RWPE1 (cell line): ENCODE data around the gene ZNF511.
A peak's percentile ranks its signal among the peaks of the same experiment; 100 is the strongest.

Experiments
- CTCF ChIA-PET: fragments of 350-600 bp; sonication (Branson Sonifier 250); formaldehyde crosslinking; extraction: SDS; loops from one replicate; lab custom pipeline; 2021; lab: Yijun Ruan, JAX
- POLR2A ChIA-PET: fragments of 400-600 bp; formaldehyde crosslinking; extraction: SDS; loops from one replicate; lab custom pipeline; 2020; ENCODE audit warnings: antibody characterized with exemption; ENCODE audit not compliant: low non-redundant PET; lab: Yijun Ruan, JAX
- DNase-seq: peaks from one replicate; pipeline ENCODE4 v3.0.0; 2012; ENCODE audit warnings: low spot score
- H3K27ac ChIP-seq: fragments of 450-650 bp; 2 replicates; pipeline ENCODE4 v1.5.1; 2017
- CTCF ChIP-seq: fragments of 450-650 bp; conservative IDR thresholded peaks from 2 replicates; pipeline ENCODE4 v1.5.1; 2017; ENCODE audit warnings: low read depth, mild to moderate bottlenecking

Gene ZNF511

GRCh38 chr10:133281084-133281483 is 27.6 kb upstream of the ZNF511 start:
- ChIA-PET POLR2A (interaction anchor here (0.7 kb wide), 1 partner anchor 27 kb away, joined by 8 read pairs; no protein-coding TSS in a partner anchor), CTCF (interaction anchor here (1.0 to 1.6 kb wide), 3 partner anchors 12 to 48 kb away, joined by 3 to 6 read pairs (median 3); no protein-coding TSS in a partner anchor)
- 0 out of 2 replicates have a peak overlapping the region, but pooled peaks have one; percentile 15 for H3K27ac ChIP-seq
- TF ChIP-seq CTCF = no peak
- DNase-seq = no peak

GRCh38 chr10:133281628-133282372 is 26.9 kb upstream of the ZNF511 start:
- no peak for DNase-seq
- H3K27ac ChIP-seq = peak overlapping the region; percentile 15; the same call in 1 of the 2 replicates
- ChIA-PET CTCF (interaction anchor here (0.6 to 1.6 kb wide), 4 partner anchors 11 to 81 kb away, joined by 3 to 6 read pairs (median 4); no protein-coding TSS in a partner anchor), POLR2A (no interaction called here)
- TF ChIP-seq CTCF = no peak

GRCh38 chr10:133282846-133283390 is 25.8 kb upstream of the ZNF511 start:
- ChIA-PET POLR2A (no interaction called here), CTCF (interaction anchor here (0.8 to 1.6 kb wide), 3 partner anchors 10 to 36 kb away, joined by 4 to 6 read pairs (median 4); no protein-coding TSS in a partner anchor)
- H3K27ac ChIP-seq = no peak overlapping the region
- no peak for TF ChIP-seq CTCF
- no peak for DNase-seq

- TF ChIP-seq CTCF = no peak
- DNase-seq = no peak
- POLR2A ChIA-PET = no interaction called here
- CTCF ChIA-PET = interaction anchor here (0.6 to 0.7 kb wide), 2 partner anchors 10 to 16 kb away, joined by 3 to 4 read pairs; no protein-coding TSS in a partner anchor
- H3K27ac ChIP-seq = no peak overlapping the region
Observed at GRCh38 chr10:133283931-133284330, 24.8 kb upstream of the ZNF511 start.

GRCh38 chr10:133285217-133285616 is 23.5 kb upstream of the ZNF511 start:
- POLR2A ChIA-PET = no interaction called here
- DNase-seq = no peak
- H3K27ac ChIP-seq = no peak overlapping the region
- CTCF ChIA-PET = interaction anchor here (0.6 kb wide), 1 partner anchor 137 kb away, joined by 4 read pairs; no protein-coding TSS in a partner anchor
- TF ChIP-seq CTCF = no peak

GRCh38 chr10:133286366-133286765 is 22.3 kb upstream of the ZNF511 start:
- CTCF ChIA-PET = interaction anchor here (0.9 kb wide), 1 partner anchor 43 kb away, joined by 3 read pairs; no protein-coding TSS in a partner anchor
- DNase-seq = no peak
- POLR2A ChIA-PET = no interaction called here
- H3K27ac ChIP-seq = no peak overlapping the region
- no peak for TF ChIP-seq CTCF
